ENCODE measurements around the gene LHPP.

GRCh38 chr10:124476043-124476725 is 14.6 kb downstream of the LHPP start:
- TF ChIP-seq POLR2AphosphoS5 (IDR thresholded peaks at IDR 0.05; ENCODE audit: borderline replicate concordance, low read depth, low read length) = no peak
- TF ChIP-seq EZH2 (IDR thresholded peaks at IDR 0.05) = no peak
- TF ChIP-seq FOXP2 (optimal IDR thresholded peaks at IDR 0.05; ENCODE audit: control extremely low read depth, extremely low read length, insufficient read depth) = no peak

Data from SK-N-MC (cell line).